ENCODE measurements around the gene PTPRM.

The PTPRM gene

DNA sequence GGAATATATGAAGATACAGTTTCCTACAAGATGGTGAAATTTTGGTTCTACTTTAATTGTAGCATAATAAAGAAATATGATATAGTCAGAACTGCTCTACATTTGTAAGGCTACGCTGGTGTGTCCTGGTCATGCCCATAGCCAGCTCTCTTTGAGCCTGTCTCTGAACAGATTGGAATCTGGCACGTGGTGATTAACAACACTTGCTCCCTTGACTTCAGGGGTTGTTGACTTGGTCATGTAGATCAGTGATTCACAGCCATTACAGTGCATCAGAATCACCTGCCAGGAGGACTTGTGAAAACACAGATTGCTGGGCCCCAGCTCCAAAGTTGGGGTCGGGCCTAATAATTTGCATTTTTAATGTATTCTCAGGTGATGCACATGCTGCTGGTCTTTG lies 80.4 kb downstream of the PTPRM start:
- H3K4me3 ChIP-seq (ENCODE audit: low read depth, low read length), result no peak overlapping the region
- TF ChIP-seq, protein P1, sequence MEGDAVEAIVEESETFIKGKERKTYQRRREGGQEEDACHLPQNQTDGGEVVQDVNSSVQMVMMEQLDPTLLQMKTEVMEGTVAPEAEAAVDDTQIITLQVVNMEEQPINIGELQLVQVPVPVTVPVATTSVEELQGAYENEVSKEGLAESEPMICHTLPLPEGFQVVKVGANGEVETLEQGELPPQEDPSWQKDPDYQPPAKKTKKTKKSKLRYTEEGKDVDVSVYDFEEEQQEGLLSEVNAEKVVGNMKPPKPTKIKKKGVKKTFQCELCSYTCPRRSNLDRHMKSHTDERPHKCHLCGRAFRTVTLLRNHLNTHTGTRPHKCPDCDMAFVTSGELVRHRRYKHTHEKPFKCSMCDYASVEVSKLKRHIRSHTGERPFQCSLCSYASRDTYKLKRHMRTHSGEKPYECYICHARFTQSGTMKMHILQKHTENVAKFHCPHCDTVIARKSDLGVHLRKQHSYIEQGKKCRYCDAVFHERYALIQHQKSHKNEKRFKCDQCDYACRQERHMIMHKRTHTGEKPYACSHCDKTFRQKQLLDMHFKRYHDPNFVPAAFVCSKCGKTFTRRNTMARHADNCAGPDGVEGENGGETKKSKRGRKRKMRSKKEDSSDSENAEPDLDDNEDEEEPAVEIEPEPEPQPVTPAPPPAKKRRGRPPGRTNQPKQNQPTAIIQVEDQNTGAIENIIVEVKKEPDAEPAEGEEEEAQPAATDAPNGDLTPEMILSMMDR (IDR thresholded peaks at IDR 0.05; ENCODE audit: low read depth, low read length), result no peak
- TF ChIP-seq POLR2A (IDR thresholded peaks at IDR 0.05; ENCODE audit: extremely low read depth, insufficient read length) (no peak), MYC (IDR thresholded peaks at IDR 0.05; ENCODE audit: low read depth, low read length) (no peak)
- TF ChIP-seq, protein P2, sequence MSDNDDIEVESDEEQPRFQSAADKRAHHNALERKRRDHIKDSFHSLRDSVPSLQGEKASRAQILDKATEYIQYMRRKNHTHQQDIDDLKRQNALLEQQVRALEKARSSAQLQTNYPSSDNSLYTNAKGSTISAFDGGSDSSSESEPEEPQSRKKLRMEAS (IDR thresholded peaks at IDR 0.05; ENCODE audit: low read depth, low read length), result no peak
- no peak for DNase-seq (ENCODE audit: low read depth)

- H3K4me3 ChIP-seq (ENCODE audit: low read depth, low read length), result no peak overlapping the region
- no peak for DNase-seq (ENCODE audit: low read depth)
- no peak for TF ChIP-seq MYC (IDR thresholded peaks at IDR 0.05; ENCODE audit: low read depth, low read length)
- no peak for TF ChIP-seq POLR2A (IDR thresholded peaks at IDR 0.05; ENCODE audit: extremely low read depth, insufficient read length)
- TF ChIP-seq, protein P1 (IDR thresholded peaks at IDR 0.05; ENCODE audit: low read depth, low read length), result no peak
- TF ChIP-seq, protein P2 (IDR thresholded peaks at IDR 0.05; ENCODE audit: low read depth, low read length), result no peak
These were observed 89.9 kb downstream of the PTPRM start for GRCh38 chr18:7657050-7657449.

DNA sequence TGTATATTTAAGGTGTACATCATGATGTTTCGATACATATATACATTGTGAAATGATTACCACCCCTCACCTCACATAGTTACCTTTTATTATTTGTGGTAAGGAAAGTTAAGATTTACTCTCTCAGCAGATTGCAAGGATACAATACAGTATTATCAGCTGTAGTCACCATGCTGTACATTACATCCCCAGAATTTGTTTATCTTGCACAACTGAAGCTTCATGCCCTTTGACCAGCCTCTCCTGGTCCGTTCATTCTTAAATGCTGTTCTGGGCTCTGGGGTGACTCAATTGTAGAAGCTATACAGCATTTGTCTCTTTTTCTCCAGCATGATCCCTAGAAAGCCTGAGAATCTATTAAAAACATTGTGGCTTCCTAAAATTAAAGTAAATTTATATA lies 90.8 kb downstream of the PTPRM start:
- H3K4me3 ChIP-seq (ENCODE audit: low read depth, low read length), result no peak overlapping the region
- TF ChIP-seq, protein P1 (IDR thresholded peaks at IDR 0.05; ENCODE audit: low read depth, low read length), result no peak
- TF ChIP-seq, protein P2 (IDR thresholded peaks at IDR 0.05; ENCODE audit: low read depth, low read length), result no peak
- TF ChIP-seq MYC (IDR thresholded peaks at IDR 0.05; ENCODE audit: low read depth, low read length) (no peak), POLR2A (IDR thresholded peaks at IDR 0.05; ENCODE audit: extremely low read depth, insufficient read length) (no peak)
- DNase-seq (ENCODE audit: low read depth), result no peak

- no peak overlapping the region for H3K4me3 ChIP-seq (ENCODE audit: low read depth, low read length)
- TF ChIP-seq, protein P2 (IDR thresholded peaks at IDR 0.05; ENCODE audit: low read depth, low read length), result no peak
- TF ChIP-seq MYC (IDR thresholded peaks at IDR 0.05; ENCODE audit: low read depth, low read length) (no peak), POLR2A (IDR thresholded peaks at IDR 0.05; ENCODE audit: extremely low read depth, insufficient read length) (no peak)
- TF ChIP-seq, protein P1 (IDR thresholded peaks at IDR 0.05; ENCODE audit: low read depth, low read length), result no peak
These were observed 91.6 kb downstream of the PTPRM start for GRCh38 chr18:7658701-7659100.

DNA sequence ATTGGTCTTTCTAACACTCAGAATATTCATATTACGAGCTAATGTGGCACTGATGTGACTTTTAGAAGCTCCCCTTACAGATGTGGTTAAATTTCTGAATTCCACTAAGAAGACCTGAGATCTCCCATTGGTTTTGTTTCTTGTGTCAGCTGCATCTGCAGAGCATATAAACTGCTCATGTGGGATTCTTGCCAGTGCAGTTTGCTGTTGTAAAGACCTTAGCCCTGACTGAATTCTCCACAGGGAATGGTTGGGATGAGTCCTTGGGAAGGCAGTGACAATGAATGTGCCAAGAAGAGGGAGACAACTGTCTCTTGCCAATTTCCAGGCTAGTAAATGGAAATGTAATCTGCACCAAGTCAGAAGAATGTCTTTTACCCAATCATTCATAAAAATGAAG lies 94.1 kb downstream of the PTPRM start:
- no peak for DNase-seq (ENCODE audit: low read depth)
- H3K4me3 ChIP-seq (ENCODE audit: low read depth, low read length), result no peak overlapping the region
- TF ChIP-seq, protein P1 (IDR thresholded peaks at IDR 0.05; ENCODE audit: low read depth, low read length), result no peak
- TF ChIP-seq POLR2A (IDR thresholded peaks at IDR 0.05; ENCODE audit: extremely low read depth, insufficient read length), result no peak
- TF ChIP-seq, protein P2 (IDR thresholded peaks at IDR 0.05; ENCODE audit: low read depth, low read length), result no peak
- no peak for TF ChIP-seq MYC (IDR thresholded peaks at IDR 0.05; ENCODE audit: low read depth, low read length)

More at GRCh38 chr18:7658701-7659100, 91.6 kb downstream of the PTPRM start:
- no peak for DNase-seq (ENCODE audit: low read depth)
